Uterus (tissue), 4 donors: ENCODE data around the gene RNF10. TPM values are rescaled to one million over a fixed set of nuclear protein-coding genes. Genes with fewer than 3 reads are reported as not detected.
A peak's percentile ranks its signal among the peaks of the same experiment; 100 is the strongest.

ENCODE experiments used
- DNase-seq, 2 donors: peaks; one replicate each; pipeline ENCODE4 v3.0.0-alpha.2; 2019 to 2020
- H3K27ac ChIP-seq, 2 donors: fragments of 200-600 bp; sonication (generic); 1 replicate in 1 of 2; 2 replicates in 1 of 2; pipeline ENCODE4 v1.5.1; 2016 to 2018
- H3K27me3 ChIP-seq, 2 donors: fragments of 200-600 bp; sonication (generic); one replicate each; pipeline ENCODE4 v1.5.1; 2018 to 2019; ENCODE audit warnings: control low read depth in 1 of 2
- H3K36me3 ChIP-seq, 2 donors: fragments of 200-600 bp; sonication (generic); one replicate each; pipeline ENCODE4 v1.5.1; 2019; ENCODE audit warnings: control low read depth in 1 of 2
- H3K4me1 ChIP-seq, 2 donors: fragments of 200-600 bp; sonication (generic); one replicate each; pipeline ENCODE4 v1.5.1; 2018 to 2019; ENCODE audit warnings: control low read depth in 1 of 2
- H3K4me3 ChIP-seq, 2 donors: fragments of 200-600 bp; sonication (generic); 1 replicate in 1 of 2; 2 replicates in 1 of 2; pipeline ENCODE4 v1.5.1; 2018 to 2019; ENCODE audit warnings: mild to moderate bottlenecking in 1 of 2
- H3K9me3 ChIP-seq, 2 donors: fragments of 200-600 bp; sonication (generic); one replicate each; pipeline ENCODE4 v1.5.1; 2019; ENCODE audit warnings: control low read depth in 1 of 2
- CTCF ChIP-seq, 4 experiments: fragments of 200-600 bp in 2 of 4; fragments of 450-650 bp in 2 of 4; sonication (generic) in 2 of 4; IDR thresholded peaks; one replicate each; pipeline ENCODE4 v1.5.1; 2016 to 2019; ENCODE audit warnings: antibody characterized with exemption in 4 of 4, mild to moderate bottlenecking in 2 of 4, moderate library complexity in 1 of 4
- POLR2A ChIP-seq, 2 donors: fragments of 450-650 bp; IDR thresholded peaks; one replicate each; pipeline ENCODE4 v1.6.1; 2016; ENCODE audit warnings: antibody characterized with exemption in 2 of 2, mild to moderate bottlenecking in 1 of 2, moderate library complexity in 1 of 2
- intact Hi-C: fragments of 100-400 bp; cut with DNase I; formaldehyde crosslinking; loops from one replicate; pipeline ENCODE4 v1.15.1; 2023; ENCODE audit warnings: low total_unique reads
- total RNA-seq, 4 donors: library from RNA; depleted of rRNA in 3 of 4; stranded (reverse); fragments of >200 nt in 3 of 4; gene quantifications; one replicate each; pipeline versions ENCODE4 v1.1.0 to v1.2.4, GENCODE V29; 2014 to 2023
- donor health status: DM: yes; HTN: yes; CAD: no.

Gene RNF10
- total RNA-seq, 4 donors from 2014 or later, result 53.8 to 169 (median 103) TPM

- intact Hi-C loops, result no loop called here
- no peak for DNase-seq
- H3K4me3 ChIP-seq, result no peak overlapping the region
- no peaks in the 10 kb centered on the region for H3K9me3 ChIP-seq
- TF ChIP-seq CTCF (IDR thresholded peaks at IDR 0.05) (no peak), POLR2A (IDR thresholded peaks at IDR 0.05) (no peak)
- no peaks in the 10 kb centered on the region for H3K36me3 ChIP-seq
- no peaks in the 10 kb centered on the region for H3K27me3 ChIP-seq
- peak overlapping the region in 1 of 2 donors; percentile 42 for H3K27ac ChIP-seq
- H3K4me1 ChIP-seq, result peaks cover 0 to 4% of the 10 kb centered on the region in 2 donors
Observed at GRCh38 chr12:120490325-120490724, 43.8 kb upstream of the RNF10 start.

GRCh38 chr12:120490833-120491512 is 43.2 kb upstream of the RNF10 start:
- intact Hi-C loops, result no loop called here
- Histone ChIP-seq H3K4me1 (peaks cover 0 to 4% of the 10 kb centered on the region in 2 donors), H3K27ac (peak overlapping the region in 1 of 2 donors; percentile 42), H3K4me3 (no peak overlapping the region), H3K36me3 (no peaks in the 10 kb centered on the region), H3K9me3 (no peaks in the 10 kb centered on the region), H3K27me3 (no peaks in the 10 kb centered on the region)
- DNase-seq, result peak in 1 of 2 donors; percentile 33
- TF ChIP-seq CTCF (IDR thresholded peaks at IDR 0.05), result no peak
- TF ChIP-seq POLR2A (IDR thresholded peaks at IDR 0.05), result no peak

- intact Hi-C loops, result no loop called here
- no peaks in the 10 kb centered on the region for H3K27me3 ChIP-seq
- no peaks in the 10 kb centered on the region for H3K36me3 ChIP-seq
- H3K9me3 ChIP-seq, result no peaks in the 10 kb centered on the region
- peak overlapping the region; percentile 73 to 92 for H3K4me3 ChIP-seq
- H3K4me1 ChIP-seq, result peaks cover 0 to 8% of the 10 kb centered on the region in 2 donors
- DNase-seq, result peak in 1 of 2 donors; percentile 20
- H3K27ac ChIP-seq, result peak overlapping the region; percentile 83 to 92
- no peak for TF ChIP-seq POLR2A (IDR thresholded peaks at IDR 0.05)
- no peak for TF ChIP-seq CTCF (IDR thresholded peaks at IDR 0.05)
Observed at GRCh38 chr12:120495186-120495730, 38.9 kb upstream of the RNF10 start.

GRCh38 chr12:120495731-120496412 is 38.3 kb upstream of the RNF10 start, which contains the start of gene DYNLL1:
Gene DYNLL1, plus strand, starts transcription at chr12:120496113. Its CDS starts 309 bp downstream, at chr12:120496422.
- Histone ChIP-seq H3K4me1 (peaks cover 0 to 8% of the 10 kb centered on the region in 2 donors), H3K9me3 (no peaks in the 10 kb centered on the region), H3K36me3 (no peaks in the 10 kb centered on the region), H3K4me3 (peak within 1 kb of the TSS; percentile 73 to 92), H3K27ac (peak within 1 kb of the TSS; percentile 83 to 92), H3K27me3 (no peaks in the 10 kb centered on the region)
- intact Hi-C loops, result no loop called here
- DNase-seq, result peak; percentile 96 to 97
- TF ChIP-seq CTCF (IDR thresholded peaks at IDR 0.05) (peak in 2 of 4 experiments; percentile 38 to 43), POLR2A (IDR thresholded peaks at IDR 0.05) (peak; percentile 75 to 86)
